HG03095 (cell line): ENCODE measurements around the gene SENP6.
"Not testable (repeated sequence)": the region's sequence is repeated elsewhere in the genome, so short reads cannot be mapped to it uniquely, and the experiment has no call there.

Experiments
- ATAC-seq: cut with Tn5 transposase; IDR thresholded peaks from one replicate; pipeline ENCODE4 v1.9.1; 2021; ENCODE audit warnings: moderate library complexity; ENCODE audit not compliant: unreplicated experiment

The SENP6 gene, protein sequence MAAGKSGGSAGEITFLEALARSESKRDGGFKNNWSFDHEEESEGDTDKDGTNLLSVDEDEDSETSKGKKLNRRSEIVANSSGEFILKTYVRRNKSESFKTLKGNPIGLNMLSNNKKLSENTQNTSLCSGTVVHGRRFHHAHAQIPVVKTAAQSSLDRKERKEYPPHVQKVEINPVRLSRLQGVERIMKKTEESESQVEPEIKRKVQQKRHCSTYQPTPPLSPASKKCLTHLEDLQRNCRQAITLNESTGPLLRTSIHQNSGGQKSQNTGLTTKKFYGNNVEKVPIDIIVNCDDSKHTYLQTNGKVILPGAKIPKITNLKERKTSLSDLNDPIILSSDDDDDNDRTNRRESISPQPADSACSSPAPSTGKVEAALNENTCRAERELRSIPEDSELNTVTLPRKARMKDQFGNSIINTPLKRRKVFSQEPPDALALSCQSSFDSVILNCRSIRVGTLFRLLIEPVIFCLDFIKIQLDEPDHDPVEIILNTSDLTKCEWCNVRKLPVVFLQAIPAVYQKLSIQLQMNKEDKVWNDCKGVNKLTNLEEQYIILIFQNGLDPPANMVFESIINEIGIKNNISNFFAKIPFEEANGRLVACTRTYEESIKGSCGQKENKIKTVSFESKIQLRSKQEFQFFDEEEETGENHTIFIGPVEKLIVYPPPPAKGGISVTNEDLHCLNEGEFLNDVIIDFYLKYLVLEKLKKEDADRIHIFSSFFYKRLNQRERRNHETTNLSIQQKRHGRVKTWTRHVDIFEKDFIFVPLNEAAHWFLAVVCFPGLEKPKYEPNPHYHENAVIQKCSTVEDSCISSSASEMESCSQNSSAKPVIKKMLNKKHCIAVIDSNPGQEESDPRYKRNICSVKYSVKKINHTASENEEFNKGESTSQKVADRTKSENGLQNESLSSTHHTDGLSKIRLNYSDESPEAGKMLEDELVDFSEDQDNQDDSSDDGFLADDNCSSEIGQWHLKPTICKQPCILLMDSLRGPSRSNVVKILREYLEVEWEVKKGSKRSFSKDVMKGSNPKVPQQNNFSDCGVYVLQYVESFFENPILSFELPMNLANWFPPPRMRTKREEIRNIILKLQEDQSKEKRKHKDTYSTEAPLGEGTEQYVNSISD

DNA sequence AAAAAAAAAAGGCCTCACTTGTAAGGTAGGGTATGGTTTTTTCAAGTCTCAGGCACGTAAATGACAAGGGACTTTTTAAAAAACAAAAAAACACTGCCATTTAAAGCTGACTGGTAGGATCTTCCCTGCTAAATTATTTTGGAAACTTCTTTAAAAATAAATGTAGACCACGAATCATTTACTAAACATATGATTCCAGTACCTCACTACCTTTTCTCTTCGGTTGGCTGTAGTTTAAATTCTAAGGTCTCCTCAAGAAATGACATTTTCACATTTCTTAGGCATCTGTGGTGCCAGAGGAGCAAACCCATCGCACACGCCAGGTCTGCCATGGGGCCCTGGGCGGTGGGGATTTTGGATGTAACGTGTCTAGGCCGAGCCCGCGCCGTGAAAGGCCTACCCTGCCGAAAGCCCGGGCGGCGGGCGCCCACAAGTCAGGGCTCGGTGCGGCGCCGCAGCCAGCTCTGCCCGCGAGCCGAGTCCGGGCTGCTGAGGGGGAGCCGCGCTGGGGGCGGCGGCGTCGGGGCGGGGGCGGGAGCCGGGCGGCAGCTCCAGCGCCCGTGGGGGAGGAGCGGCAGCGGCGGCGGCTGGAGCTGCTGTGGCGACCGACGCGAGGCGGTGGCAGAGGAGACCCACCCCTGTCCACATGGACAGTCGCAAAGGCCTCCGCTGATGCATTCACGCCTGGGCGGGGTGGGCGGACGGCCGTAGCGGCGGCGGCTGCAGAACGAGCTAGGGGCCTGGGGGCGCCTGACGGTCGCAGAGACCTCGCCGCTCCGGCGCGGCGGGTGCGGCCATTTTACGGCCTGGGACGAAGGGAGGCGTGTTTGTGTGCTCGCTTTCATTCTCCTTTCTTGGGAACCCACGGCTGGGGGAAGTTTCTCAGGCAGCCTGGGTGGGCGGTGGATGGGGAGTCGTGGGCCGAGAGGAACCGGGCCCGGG is at the start of gene SENP6:
SENP6 (plus strand) TSS at position 577 of the 942 bp plus-strand sequence. CDS start 645 bp downstream, outside the sequence.
- peak; percentile 59 for ATAC-seq

DNA sequence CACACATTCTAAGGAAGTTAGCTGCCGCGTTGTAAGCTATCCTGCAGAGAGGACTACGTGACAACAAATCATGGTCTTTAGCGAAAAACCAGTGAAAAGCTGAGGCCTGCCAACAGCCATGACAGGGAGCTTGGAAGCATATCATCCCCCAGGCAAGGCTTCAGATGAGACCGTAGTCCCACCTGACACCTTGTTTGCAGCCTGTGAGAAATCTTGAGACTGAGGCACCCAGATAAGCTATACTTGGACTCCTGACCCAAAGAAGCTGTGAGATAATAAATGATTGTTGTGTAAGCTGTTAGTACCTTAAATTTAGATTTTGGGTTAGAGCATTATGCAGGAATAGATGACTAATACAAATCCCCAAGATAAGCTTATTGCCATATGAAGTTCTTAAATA is 45.4 kb upstream of the SENP6 start:
- ATAC-seq, result no peak

DNA sequence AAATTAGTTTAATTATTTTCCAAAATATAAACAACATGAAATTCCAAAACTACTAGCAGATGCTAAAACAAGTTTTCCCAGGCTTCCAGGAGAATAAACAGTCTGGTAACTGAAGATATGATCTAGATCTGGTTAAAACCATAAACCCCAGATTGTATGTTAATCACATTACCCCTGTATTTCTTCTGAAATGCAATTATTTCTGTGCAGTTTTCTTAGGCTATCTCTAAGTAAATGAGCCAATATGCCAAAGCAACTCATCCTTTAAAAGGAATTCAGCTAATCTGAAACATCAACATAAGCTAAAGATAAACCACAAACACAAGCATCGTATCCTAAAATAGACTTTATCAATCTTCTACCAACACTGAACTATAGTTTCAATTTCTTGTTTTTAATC is 44.6 kb upstream of the SENP6 start:
- ATAC-seq, result no peak

DNA sequence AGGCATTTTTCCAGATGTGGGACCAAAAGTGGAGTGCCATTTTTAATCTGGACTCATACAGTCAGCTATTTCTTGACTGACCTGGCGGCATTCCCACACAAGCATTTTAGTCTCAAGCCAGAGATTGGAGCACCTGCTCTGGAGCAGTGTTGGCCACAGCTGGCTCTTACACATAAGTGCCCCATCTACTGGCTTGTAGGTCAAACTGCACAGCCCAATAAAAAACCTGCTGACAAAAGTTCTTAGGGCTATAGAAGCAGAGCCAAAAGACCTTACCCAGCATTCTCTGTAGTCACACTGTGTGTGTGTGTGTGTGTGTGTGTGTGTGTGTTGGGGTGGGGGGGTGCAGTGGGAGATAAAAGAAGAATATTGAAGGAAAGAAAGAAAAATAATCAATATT is 38.6 kb upstream of the SENP6 start:
- ATAC-seq, result peak; percentile 73

DNA sequence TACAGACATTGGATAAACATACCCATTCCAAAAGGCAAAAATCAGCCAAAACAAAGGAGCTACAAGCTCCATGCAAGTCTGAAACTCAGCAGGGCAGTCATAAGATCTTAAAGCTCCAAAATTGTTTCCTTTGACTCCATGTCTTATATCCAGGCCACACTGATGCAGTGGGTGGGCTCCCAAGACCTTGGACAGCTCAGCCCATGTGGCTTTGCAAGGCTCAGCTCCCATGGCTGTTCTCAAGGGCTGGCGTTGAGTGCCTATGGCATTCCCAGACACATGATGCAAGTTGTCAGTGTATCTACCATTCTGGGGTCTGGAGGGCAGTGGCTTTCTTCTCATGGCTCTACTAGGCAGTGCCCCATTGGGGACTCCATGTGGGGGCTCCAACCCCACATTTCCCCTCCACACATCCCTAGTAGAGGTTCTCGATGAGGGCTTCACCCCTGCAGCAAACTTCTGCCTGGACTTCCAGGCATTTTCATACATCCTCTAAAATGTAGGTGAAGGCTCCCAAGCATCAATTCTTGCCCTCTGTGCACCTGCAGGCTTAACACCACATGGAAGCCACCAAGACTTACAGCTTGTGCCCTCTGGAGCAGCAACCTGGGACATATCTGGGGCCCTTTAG is 35.4 kb upstream of the SENP6 start:
- no peak for ATAC-seq

DNA sequence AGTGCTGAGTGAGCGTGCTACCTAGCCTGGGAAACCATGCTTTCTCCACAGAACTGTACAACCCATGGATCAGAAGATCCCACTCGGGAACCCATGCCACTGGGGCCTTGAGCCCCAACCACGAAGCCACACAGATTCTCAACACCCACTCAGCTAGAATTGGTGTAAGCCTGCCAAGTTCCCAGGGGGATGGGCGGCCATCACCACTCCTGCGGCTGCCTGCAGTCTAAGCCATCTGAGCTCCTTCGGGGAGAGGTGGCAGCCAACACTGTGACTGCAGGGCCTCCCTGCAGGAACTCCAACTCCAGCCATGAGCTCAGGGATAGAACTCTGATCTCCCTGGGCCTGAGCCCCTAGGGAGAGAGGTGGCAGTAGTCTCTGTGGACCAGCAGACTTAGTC is 33.6 kb upstream of the SENP6 start:
- no peak for ATAC-seq

DNA sequence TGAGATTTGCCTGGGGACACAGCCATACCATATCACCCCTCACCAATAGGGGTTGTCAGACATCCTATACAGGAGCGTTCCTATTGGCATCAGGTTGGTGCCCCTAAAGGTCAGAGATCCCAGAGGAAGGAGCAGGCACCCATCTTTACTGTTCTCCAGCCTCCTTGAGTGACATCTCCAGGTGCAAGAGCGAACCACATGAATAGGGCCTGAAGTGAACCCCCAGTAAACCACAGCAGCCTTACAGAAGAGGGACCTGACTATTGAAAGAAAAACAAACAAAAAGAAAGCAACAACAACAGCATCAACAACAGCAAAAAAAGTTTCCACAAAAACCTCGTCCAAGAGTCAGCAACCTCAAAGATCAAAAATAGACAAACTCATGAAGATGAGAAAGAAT is 32.7 kb upstream of the SENP6 start:
- no peak for ATAC-seq

DNA sequence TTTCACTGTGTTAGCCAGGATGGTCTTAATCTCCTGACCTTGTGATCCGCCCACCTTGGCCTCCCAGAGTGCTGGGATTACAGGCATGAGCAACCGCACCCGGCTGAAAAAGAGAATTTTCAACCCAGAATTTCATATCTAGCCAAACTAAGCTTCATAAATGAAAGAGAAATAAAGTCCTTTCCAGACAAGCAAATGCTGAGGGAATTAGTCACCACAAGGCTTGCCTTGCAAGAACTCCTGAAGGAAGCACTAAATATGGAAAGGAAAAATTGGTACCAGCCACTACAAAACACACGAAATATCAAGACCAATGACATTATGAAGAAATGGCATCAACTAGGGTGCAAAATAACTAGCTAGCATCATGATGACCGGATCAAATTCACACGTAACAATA is 31.0 kb upstream of the SENP6 start:
- ATAC-seq, result not testable (repeated sequence)

DNA sequence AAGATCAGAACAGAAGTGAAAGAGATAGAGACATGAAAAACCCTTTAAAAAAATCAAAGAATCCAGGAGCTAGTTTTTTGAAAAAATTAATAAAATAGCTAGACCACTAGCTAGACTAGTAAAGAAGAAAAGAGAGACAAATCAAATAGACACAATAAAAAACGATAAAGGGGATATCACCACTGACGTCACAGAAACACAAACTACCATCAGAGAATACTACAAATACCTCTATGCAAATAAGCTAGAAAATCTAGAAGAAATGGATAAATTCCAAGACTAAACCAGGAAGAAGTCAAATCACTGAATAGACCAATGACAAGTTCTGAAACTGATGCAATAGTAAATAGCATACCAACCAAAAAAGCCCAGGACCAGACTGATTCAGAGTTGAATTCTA is 29.6 kb upstream of the SENP6 start:
- ATAC-seq, result no peak

DNA sequence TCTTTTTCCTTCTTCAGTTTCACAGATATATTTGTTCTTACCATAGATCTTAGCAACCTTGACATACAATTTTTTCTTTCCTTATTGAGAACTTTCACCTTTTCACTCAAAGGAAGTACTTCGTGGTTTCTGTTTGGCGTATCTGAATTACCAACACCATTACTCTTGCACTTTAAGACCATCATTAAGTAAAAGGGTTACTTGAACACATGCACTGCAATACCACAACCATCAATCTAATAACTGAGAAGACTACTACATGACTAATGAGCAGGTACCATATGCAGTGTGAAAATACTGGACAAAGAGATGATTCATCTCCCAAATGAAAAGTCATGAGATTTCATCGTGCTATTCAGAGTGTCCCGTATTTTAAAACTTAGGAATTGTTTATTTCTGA is 21.7 kb upstream of the SENP6 start:
- ATAC-seq, result peak; percentile 68

DNA sequence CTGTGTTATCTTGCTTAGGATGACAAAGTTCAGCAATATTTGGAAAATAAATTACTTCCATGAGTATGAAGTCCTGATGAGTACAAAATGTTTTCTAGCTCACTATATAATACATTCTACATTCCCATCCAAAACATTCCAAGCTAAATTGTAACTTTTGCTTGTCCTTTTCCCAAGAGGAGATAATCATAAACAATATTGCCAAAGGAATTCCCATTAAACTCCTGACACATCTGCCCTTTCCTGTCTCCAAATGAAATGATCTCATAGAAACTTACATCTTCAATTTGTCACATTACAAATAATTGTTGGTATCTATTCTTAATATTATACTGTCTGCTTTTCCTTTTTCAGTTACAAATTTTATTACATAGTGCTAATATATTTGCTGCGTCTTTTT is 20.4 kb upstream of the SENP6 start:
- ATAC-seq, result no peak

DNA sequence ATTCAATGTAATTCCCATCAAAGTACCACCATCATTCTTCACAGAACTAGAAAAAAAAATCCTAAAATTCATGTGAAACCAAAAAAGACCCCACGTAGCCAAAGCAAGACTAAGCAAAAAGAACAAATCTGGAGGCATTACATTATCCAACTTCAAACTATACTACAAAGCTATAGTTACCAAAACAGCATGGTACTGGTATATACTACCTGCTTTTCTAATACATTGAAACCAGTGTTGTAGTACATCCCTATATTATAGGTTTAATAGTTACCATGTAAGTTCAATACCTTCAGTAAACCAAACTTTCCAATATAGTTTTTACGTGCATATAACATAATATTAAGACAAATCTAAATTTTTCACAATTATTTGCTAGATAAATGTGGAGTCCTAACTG is 17.1 kb upstream of the SENP6 start:
- not testable (repeated sequence) for ATAC-seq

DNA sequence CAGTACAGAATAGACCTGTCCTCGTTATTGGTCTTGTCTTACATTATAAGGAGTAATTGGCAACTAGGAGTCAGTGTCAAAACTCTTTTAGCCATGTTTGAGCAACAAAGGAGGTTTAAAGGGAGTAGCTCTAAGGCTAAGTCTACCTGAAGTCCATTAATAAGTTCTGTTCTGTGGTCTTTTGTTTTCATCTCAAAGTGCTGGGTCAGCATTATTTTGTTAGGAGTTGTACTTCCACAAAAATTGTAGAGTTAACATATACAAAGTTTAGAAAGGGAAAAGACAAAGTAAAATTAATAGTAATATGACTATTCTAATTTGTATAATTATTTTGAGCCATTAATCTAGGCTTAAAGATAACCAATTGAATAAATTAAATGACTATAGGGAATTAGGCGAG is 12.7 kb upstream of the SENP6 start:
- no peak for ATAC-seq

DNA sequence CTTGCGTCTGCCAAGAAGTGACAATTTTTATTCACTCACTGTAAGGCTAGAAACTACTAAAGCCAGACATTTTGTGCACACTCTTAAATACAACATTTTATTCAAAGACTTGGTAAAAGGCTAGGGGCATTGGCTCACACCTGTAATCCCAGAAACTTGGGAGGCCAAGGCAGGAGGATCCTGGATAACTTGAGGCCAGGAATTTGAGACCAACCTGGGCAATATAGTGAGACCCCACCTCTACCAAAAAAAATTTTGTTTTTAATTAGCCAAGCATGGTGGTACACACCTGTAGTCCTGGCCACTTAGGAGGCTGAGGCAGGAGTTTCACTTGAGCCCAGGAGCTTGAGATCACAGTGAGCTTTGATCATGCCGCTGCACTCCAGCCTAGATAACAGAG is 11.3 kb upstream of the SENP6 start:
- no peak for ATAC-seq

DNA sequence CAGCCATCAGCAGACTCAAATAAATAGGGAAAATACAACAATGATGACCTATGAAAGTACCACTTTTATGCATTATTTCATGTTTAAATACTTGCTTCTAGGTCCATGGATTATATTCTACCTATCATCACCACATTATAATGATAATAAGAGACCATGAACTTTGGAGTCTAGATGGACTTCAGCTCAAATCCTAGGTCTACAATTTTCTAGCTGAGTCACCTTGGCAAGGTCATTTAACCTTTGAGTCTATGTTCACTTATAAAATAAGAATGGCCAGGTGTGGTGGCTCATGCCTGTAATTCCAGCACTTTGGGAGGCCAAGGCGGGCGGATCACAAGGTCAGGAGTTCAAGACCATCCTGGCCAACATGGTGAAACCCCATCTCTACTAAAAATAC is 5.3 kb upstream of the SENP6 start:
- ATAC-seq, result not testable (repeated sequence)

DNA sequence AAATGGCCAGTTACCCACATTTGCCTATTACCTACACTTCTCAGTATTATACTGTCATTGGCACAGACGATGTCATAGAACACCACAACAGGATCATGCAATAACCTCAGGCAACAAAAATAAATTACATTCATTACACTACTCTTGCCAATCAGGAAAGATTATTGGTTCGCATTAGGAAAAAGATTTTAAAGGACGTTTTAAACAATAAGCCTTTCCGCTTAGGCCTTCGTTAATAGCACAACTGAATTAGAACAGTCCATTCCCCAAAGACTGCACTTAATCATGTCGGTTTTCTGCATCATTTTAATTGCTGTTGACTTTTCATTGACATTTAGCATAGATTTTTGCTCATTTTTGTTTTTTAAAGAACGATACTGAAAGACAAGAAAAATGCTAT is 912 bp upstream of the SENP6 start:
- ATAC-seq, result no peak

DNA sequence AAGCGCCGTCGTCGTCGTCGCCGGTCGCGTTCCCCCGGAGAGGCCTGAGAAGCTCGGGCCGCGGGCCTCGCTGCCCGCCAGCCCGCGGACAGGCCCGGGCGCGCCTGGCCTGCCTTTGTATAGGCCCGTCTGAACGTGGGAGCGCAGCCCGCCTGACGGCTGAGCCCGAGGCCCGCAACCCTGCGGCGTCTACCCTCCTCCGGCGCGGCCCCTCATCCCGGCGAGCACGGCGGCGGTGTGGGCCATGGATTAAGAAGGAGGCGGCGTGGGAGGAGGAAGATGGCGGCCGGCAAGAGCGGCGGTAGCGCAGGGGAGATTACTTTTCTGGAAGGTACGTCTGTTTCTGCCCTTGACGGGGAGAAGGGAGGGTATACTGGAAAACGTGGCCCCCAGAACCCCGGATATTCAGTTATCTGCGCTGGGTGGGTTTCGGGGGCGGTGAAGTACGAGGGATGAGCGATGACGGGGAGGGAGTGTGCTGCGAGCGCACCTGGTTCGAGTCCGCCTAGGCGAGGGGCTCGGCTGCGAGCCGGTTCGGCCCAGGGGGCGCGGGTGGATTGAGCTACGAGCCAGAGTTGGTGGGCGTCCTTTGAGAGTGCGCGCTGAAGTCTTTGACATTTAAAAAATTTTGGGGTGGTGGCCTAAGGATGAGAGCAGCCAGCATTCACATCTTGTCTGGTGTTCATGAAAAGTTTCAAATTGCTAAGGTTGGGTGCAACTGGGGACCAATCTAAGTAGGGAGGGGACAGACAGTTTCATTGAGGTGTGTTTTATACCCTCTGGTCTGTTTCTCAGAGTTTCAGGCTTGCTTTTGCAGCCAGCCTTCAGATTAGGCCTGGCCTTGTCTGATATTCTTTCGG is 796 bp downstream of the SENP6 start:
- peak; percentile 31 for ATAC-seq

DNA sequence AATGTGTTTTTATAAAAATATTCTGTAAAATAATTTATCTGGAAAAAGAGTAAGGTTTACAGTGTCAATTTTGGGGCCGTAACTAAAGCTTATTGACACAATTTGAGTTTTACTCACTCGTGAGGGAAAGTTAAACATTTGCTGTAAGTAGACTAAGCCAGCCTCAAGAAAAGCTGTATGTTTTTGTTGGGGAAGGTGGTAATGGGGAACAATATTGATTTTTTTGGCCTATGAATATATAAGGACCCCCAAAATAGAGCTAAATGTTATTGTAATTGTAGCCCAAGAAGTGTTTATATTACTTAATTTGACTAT is 1.4 kb downstream of the SENP6 start:
- ATAC-seq, result no peak

DNA sequence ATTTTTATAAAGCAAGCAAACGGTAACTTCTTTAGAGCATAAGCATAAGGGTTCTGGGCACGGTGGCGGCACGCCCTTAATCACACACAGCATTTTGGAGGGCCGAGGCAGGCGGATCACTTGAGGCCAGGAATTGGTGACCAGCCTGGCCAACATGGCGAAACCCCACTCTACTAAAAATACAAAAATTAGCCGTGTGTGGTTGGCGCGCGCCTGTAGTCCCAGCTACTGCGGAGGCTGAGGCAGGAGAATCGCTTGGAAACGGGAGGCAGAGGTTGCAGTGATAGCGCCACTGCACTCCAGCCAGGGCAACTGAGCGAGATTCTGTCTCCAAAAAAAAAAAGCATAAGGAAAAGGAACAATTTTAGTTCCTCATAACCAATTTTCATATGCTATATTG is 2.6 kb downstream of the SENP6 start:
- ATAC-seq, result no peak
